Measurements from ENCODE around the gene TRPM2.

TRPM2 gene

DNA sequence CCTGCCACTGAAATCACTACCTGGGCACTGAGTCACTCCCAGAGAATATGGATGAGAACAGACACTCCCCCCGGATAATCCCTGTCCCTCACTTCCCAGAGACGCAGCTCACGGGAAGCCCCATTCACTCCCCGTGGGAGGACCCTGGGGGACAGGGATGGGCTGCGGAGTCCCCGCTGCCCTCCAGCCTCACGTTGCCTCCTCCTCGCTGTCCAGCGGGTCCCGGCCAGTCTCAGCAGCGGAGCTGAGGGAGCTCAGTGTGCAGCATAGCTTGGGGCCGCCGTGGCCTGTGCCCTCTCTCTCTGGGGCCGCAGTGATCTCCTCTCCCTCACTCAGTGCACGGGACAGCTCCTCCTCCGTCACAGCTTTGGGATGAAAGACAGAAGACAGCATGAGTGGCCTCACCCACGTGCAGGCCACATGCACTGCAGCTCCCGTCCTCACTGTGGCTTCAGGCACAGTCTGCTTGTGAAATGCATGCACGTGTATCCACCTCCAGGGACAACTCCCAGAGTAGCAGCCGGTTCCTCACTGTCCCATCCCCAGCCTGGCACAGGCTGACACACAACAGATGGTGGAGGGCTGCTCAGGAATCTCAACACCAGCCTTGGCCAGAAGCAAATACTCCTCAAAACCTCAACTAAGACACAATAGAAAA, 21.6 kb upstream of the TRPM2 start:
- no peak overlapping the region for H3K27ac ChIP-seq
- TF ChIP-seq ZFX (IDR thresholded peaks at IDR 0.05): no peak
- TF ChIP-seq, protein P1, sequence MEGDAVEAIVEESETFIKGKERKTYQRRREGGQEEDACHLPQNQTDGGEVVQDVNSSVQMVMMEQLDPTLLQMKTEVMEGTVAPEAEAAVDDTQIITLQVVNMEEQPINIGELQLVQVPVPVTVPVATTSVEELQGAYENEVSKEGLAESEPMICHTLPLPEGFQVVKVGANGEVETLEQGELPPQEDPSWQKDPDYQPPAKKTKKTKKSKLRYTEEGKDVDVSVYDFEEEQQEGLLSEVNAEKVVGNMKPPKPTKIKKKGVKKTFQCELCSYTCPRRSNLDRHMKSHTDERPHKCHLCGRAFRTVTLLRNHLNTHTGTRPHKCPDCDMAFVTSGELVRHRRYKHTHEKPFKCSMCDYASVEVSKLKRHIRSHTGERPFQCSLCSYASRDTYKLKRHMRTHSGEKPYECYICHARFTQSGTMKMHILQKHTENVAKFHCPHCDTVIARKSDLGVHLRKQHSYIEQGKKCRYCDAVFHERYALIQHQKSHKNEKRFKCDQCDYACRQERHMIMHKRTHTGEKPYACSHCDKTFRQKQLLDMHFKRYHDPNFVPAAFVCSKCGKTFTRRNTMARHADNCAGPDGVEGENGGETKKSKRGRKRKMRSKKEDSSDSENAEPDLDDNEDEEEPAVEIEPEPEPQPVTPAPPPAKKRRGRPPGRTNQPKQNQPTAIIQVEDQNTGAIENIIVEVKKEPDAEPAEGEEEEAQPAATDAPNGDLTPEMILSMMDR (conservative IDR thresholded peaks at IDR 0.05): no peak

DNA sequence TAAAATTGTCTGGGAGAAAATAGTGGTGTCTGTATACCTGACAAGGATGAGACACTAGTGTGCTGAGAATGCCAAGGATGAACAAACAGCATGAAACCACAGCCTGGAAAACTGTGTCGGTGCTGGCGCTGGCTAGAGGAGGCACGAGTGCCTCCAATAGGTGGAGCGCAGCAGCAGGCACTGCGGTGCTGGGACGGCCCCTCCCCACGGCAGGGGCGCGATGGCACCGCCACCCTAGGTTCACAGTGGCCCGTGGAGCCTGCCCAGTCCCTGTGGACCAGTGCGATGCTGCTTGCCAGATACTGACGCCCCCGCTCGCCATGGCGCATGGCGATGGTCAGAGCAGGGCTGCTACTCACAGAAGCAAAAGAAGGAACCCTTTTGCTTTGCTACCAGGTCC, 21.0 kb upstream of the TRPM2 start:
- no peak for TF ChIP-seq ZFX (IDR thresholded peaks at IDR 0.05)
- TF ChIP-seq, protein P1 (conservative IDR thresholded peaks at IDR 0.05): no peak; the same call in 1 of the 2 replicates
- H3K27ac ChIP-seq: no peak overlapping the region

DNA sequence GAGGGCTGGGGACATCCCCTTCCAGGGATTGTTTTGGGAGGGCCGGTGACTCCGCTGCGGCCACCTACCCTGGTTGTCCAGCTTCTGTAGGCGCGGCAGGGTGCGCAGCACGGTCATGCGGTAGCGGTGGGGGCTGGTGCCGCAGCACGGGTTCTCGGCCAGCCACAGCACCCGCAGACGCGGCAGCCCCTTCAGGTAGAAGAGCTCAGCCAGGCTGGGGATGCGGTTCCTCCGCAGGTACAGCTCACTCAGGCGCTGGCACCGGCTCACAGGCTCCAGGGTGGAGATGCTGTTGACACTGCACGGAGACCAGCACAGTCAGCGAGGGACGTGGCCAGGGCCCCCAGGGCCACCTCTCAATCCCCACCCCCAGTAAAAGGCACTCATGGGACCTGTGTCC, 20.5 kb upstream of the TRPM2 start:
- TF ChIP-seq ZFX (IDR thresholded peaks at IDR 0.05): no peak
- TF ChIP-seq, protein P1 (conservative IDR thresholded peaks at IDR 0.05): no peak
- no peak overlapping the region for H3K27ac ChIP-seq

DNA sequence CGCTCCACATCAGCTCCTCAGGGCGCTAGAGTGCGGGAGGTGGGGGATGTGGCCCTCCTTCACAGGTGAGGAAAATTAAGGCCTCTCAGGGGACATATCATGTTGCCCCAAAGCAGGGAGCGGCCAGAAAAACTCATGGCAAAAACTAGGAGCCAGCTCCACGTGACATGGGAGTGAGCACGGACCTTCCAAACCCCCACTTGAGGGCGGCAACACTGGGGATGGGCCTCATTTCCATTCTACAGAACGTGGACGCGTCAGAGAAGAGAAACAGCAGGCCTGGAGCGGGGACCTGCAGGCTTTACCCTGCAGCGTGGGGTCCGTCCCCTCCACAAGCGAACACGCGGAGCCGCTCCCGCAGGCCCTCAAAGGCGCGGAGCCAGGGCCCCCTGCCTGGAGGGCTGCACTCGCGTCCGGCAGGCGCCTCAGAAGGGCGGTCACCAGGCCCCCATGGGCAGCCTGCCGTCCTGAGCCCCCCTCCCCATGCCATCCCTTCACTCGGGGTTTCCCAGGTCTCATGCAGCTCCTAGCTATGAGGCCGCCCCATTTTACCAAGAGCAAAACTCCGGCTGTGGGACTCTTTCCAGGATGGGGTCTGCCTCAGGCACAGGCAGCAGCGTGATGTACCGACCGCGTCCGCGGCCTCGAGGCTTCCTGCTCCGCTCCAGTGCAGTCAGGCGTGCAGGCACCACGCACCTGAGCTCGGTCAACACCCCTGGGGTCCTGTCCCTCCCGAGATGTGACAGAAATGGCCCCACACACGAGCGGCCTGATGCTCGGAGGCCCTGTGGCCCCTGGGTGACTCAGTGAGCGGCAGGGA, 19.7 kb upstream of the TRPM2 start:
- no peak overlapping the region for H3K27ac ChIP-seq
- TF ChIP-seq ZFX (IDR thresholded peaks at IDR 0.05): no peak
- TF ChIP-seq, protein P1 (conservative IDR thresholded peaks at IDR 0.05): no peak

GRCh38 chr21:44334329-44335030, 18.9 kb upstream of the TRPM2 start:
- H3K27ac ChIP-seq: no peak overlapping the region
- TF ChIP-seq, protein P1 (conservative IDR thresholded peaks at IDR 0.05): no peak
- no peak for TF ChIP-seq ZFX (IDR thresholded peaks at IDR 0.05)

- no peak overlapping the region for H3K27ac ChIP-seq
- TF ChIP-seq, protein P1 (conservative IDR thresholded peaks at IDR 0.05): no peak
- TF ChIP-seq ZFX (IDR thresholded peaks at IDR 0.05): no peak
Observed at GRCh38 chr21:44335266-44336059, 18.0 kb upstream of the TRPM2 start.

All from C4-2B (cell line).